GM12878 (cell line): ENCODE measurements around the gene ERAS.

ENCODE experiments used
- ATF7 ChIP-seq: fragments of 450-650 bp; IDR thresholded peaks from 2 replicates; pipeline ENCODE4 v1.6.1; 2016; ENCODE audit warnings: low read depth, mild to moderate bottlenecking
- BHLHE40 ChIP-seq, 2 experiments: fragments of 450-650 bp in 1 of 2; IDR thresholded peaks; 2 replicates each; pipeline ENCODE4 v1.6.1; 2011 to 2017; ENCODE audit warnings: low read depth in 2 of 2, borderline replicate concordance in 1 of 2, improper control_type of control experiment in 1 of 2, low read length in 1 of 2, mild to moderate bottlenecking in 1 of 2
- CTCF ChIP-seq, 3 experiments: IDR thresholded peaks in 2 of 3; conservative IDR thresholded peaks in 1 of 3; 2 replicates each; pipeline ENCODE4 v1.5.1; 2011; ENCODE audit warnings: low read depth in 3 of 3, low read length in 3 of 3, mild to moderate bottlenecking in 3 of 3, control low read depth in 2 of 3, moderate library complexity in 2 of 3, inconsistent platforms in 1 of 3, mixed read lengths in 1 of 3; ENCODE audit not compliant: control insufficient read depth in 2 of 3, insufficient read depth in 1 of 3; ENCODE audit errors: extremely low read depth in 1 of 3
- EZH2 ChIP-seq: IDR thresholded peaks from 2 replicates; pipeline ENCODE4 v1.6.1; 2012; ENCODE audit warnings: low read depth, mild to moderate bottlenecking, control low read depth, inconsistent platforms, low read length, borderline replicate concordance; ENCODE audit not compliant: control insufficient read depth
- GABPA ChIP-seq: IDR thresholded peaks from 2 replicates; pipeline ENCODE4 v1.6.1; 2014; ENCODE audit warnings: antibody characterized with exemption, low read depth, mild to moderate bottlenecking, inconsistent platforms
- MYC ChIP-seq: IDR thresholded peaks from 2 replicates; pipeline ENCODE4 v1.6.1; 2011; ENCODE audit warnings: mild to moderate bottlenecking, low read length, moderate library complexity, inconsistent platforms; ENCODE audit not compliant: insufficient read depth, insufficient replicate concordance, insufficient read length, severe bottlenecking
- NR2C1 ChIP-seq: fragments of 450-650 bp; IDR thresholded peaks from 2 replicates; pipeline ENCODE4 v1.6.1; 2017; ENCODE audit warnings: antibody characterized with exemption, mild to moderate bottlenecking, moderate library complexity
- ZNF217 ChIP-seq: fragments of 450-650 bp; IDR thresholded peaks from 2 replicates; pipeline ENCODE4 v1.6.1; 2017; ENCODE audit warnings: antibody characterized with exemption, mild to moderate bottlenecking
- ZNF274 ChIP-seq: IDR thresholded peaks from one replicate; pipeline ENCODE4 v1.8.0; 2011; ENCODE audit not compliant: insufficient read length, insufficient read depth
- ZNF622 ChIP-seq: fragments of 450-650 bp; IDR thresholded peaks from 2 replicates; pipeline ENCODE4 v1.6.1; 2017; ENCODE audit warnings: mild to moderate bottlenecking, inconsistent platforms
- TF ChIP-seq, protein P1 (sequence below): fragments of 450-650 bp; conservative IDR thresholded peaks from 2 replicates; pipeline ENCODE4 v1.6.1; 2017; ENCODE audit warnings: mild to moderate bottlenecking, moderate library complexity
- TF ChIP-seq, protein P2 (sequence below): IDR thresholded peaks from 2 replicates; pipeline ENCODE4 v1.6.1; 2011; ENCODE audit warnings: low read depth, low read length, improper control_type of control experiment, borderline replicate concordance

- TF ChIP-seq EZH2 (no peak), ZNF622 (no peak), ZNF274 (no peak), ATF7 (no peak), GABPA (no peak), BHLHE40 (IDR thresholded peaks at IDR 0.05; ENCODE audit: borderline replicate concordance in 1 of 2, low read depth in 2 of 2, low read length in 1 of 2) (no peak), MYC (no peak), CTCF (IDR thresholded peaks at IDR 0.05 in 2 of 3, conservative IDR thresholded peaks at IDR 0.05 in 1 of 3; ENCODE audit: control insufficient read depth in 2 of 3, extremely low read depth in 1 of 3, insufficient read depth in 1 of 3, low read depth in 3 of 3, low read length in 3 of 3) (no peak), ZNF217 (no peak), NR2C1 (no peak)
- TF ChIP-seq, protein P1, sequence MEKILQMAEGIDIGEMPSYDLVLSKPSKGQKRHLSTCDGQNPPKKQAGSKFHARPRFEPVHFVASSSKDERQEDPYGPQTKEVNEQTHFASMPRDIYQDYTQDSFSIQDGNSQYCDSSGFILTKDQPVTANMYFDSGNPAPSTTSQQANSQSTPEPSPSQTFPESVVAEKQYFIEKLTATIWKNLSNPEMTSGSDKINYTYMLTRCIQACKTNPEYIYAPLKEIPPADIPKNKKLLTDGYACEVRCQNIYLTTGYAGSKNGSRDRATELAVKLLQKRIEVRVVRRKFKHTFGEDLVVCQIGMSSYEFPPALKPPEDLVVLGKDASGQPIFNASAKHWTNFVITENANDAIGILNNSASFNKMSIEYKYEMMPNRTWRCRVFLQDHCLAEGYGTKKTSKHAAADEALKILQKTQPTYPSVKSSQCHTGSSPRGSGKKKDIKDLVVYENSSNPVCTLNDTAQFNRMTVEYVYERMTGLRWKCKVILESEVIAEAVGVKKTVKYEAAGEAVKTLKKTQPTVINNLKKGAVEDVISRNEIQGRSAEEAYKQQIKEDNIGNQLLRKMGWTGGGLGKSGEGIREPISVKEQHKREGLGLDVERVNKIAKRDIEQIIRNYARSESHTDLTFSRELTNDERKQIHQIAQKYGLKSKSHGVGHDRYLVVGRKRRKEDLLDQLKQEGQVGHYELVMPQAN, result no peak
- TF ChIP-seq, protein P2, sequence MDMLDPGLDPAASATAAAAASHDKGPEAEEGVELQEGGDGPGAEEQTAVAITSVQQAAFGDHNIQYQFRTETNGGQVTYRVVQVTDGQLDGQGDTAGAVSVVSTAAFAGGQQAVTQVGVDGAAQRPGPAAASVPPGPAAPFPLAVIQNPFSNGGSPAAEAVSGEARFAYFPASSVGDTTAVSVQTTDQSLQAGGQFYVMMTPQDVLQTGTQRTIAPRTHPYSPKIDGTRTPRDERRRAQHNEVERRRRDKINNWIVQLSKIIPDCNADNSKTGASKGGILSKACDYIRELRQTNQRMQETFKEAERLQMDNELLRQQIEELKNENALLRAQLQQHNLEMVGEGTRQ, result no peak
Measured at GRCh38 chrX:48782216-48782615, 44.1 kb upstream of the ERAS start.
